NCI-H446 treated with DMSO at 0.1 percent for 48 hours (cell line): Measurements from ENCODE around the gene IP6K3.

Experiments used
- DNase-seq: peaks from one replicate; lab custom pipeline; 2025; lab: John Stamatoyannopoulos, UW

IP6K3 gene

DNA sequence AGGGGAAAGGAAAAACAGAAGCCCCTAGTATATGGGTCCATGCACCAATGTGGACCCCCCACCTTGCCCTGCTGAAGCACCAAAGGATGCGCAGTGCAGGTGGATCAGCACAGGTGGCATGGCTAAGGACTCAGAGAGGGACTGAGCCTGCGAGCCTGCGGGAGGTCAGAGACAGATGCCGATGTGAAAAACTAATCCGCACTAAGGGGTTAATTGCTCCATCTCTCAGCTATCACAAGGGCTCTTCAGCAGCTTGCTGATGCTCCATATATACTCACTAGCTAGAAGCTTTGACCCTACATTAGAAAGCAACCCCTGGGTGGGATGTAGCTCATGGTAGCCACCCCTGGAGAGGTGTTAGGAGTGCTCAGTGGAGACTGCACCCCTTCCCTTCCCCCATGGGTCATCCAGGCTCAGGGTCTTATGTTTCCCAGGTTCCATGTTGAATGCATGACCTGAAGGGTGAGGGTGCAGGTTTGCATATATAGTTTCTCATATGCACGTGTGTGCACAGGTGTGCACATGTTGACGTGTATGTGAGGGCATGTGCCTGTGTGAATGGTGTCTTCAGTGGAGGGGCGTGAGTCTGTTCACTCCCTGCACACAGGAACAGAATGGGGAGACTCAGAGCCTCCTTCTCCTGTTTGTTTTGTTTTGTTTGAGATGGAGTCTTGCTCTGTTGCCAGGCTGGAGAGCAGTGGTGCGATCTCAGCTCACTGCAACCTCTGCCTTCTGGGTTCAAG, 13.4 kb upstream of the IP6K3 start:
- DNase-seq: no peak

DNA sequence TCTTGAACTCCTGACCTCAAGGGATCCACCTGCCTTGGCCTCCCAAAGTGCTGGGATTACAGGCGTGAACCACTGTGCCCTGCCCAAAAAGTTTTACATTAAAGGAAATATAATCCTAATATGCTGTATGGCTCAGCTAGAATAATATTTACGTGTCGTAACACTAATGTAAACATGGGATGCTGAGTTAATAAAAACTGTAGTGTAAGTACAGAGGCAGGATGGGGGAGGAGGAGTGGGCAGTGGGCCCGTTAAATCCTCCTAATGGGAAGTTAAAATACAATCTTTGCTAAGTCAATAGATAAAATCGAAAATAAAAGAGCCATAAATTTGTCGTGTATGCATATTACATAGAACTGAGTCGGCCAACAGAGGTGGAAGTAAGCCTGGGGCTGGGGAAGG, 12.1 kb upstream of the IP6K3 start:
- no peak for DNase-seq

GRCh38 chr6:33757906-33758305, 11.2 kb upstream of the IP6K3 start:
- DNase-seq: no peak

GRCh38 chr6:33757113-33757512, 10.4 kb upstream of the IP6K3 start:
- no peak for DNase-seq

GRCh38 chr6:33756211-33756954, 9.7 kb upstream of the IP6K3 start:
- DNase-seq: no peak

- no peak for DNase-seq
Measured at GRCh38 chr6:33755070-33755869, 8.6 kb upstream of the IP6K3 start.

GRCh38 chr6:33754222-33754621, 7.5 kb upstream of the IP6K3 start:
- DNase-seq: no peak

- DNase-seq: no peak
Measured at GRCh38 chr6:33752646-33753015, 5.9 kb upstream of the IP6K3 start.

- DNase-seq: no peak
Measured at GRCh38 chr6:33751771-33752645, 5.3 kb upstream of the IP6K3 start.

- no peak for DNase-seq
Measured at GRCh38 chr6:33750244-33750991, 3.7 kb upstream of the IP6K3 start.

- DNase-seq: no peak
Measured at GRCh38 chr6:33749401-33749800, 2.7 kb upstream of the IP6K3 start.

DNA sequence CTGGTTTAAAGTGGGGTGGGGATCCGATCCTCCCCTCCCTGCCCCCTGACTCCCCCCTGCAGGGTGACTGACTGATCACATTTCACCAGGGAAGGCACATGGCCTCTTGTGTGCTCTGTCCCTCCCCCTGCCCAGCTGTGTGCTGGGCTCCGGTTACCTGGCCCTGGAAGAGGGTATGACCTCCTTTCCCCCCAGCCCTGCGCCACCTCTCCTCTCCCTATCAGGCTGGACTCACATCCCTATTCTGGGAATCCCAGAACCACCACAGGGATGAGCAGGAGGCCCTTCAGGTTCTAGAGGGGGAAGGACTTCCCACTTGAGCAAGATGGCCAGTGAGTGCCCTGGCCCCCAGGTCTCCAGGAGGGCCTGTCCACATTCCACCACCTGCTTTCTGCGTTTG, 2.1 kb upstream of the IP6K3 start:
- no peak for DNase-seq

GRCh38 chr6:33747823-33748222, 1.1 kb upstream of the IP6K3 start:
- DNase-seq: no peak

DNA sequence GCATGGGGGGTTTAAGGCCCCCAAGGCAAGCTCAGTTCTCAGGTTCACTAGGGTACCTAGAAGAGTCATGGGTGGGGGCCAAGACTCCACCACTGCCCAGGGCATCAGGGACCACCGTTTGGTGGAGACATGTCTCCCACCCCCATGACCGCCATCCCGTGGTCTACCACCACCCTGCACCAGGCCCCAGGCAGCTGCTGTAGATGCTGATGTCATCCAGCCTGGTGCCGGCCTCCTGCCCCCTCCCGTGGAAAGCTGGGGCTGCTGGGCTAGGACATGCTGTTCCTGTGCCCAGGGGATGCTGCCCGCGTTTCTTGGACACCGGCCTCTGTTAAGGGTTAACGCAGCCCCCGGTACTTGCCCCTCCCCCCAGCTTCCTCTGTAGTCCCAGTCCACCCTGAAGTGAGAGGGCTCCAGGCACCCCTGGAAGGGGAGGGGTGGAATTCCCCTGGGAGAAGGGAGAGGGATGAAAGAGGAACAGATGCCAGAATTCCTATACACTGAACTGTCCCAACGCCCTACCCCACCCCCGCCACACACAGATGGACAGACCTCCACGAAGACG, 587 bp downstream of the IP6K3 start:
- DNase-seq: no peak

- DNase-seq: no peak
Measured at GRCh38 chr6:33745548-33745947, 1.2 kb downstream of the IP6K3 start.

DNA sequence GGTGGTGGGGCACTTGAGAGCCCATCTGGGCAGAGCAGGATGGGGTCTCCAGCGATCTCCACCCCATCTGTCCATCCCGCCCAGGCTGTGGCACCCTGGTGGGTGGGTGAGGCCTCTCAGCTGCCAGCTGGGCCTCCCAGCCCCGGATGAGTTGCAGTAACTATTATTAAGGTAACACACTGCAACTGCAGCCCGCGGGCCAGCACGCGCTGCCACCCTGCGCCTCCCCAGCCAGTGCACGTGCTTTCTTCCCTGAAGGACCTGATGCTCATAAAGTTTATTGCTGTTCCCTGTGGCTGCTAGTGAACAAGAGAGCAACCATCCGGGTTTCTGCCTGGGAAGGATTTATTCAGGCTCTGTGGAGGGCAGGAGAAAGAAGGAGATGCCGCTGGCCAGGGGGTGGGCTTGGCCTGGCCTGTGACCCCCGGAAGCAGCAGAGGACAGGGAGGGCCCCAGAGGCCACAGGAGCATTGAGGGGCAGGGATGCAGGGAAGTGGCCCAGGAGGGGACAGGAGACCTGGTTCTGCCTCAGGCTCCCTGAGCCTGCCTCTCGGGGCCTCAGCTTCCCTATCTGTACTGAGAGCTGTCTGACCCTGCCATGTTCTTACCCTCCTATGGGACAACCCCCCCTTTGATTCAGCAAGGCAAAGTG, 1.7 kb downstream of the IP6K3 start:
- DNase-seq: no peak

DNA sequence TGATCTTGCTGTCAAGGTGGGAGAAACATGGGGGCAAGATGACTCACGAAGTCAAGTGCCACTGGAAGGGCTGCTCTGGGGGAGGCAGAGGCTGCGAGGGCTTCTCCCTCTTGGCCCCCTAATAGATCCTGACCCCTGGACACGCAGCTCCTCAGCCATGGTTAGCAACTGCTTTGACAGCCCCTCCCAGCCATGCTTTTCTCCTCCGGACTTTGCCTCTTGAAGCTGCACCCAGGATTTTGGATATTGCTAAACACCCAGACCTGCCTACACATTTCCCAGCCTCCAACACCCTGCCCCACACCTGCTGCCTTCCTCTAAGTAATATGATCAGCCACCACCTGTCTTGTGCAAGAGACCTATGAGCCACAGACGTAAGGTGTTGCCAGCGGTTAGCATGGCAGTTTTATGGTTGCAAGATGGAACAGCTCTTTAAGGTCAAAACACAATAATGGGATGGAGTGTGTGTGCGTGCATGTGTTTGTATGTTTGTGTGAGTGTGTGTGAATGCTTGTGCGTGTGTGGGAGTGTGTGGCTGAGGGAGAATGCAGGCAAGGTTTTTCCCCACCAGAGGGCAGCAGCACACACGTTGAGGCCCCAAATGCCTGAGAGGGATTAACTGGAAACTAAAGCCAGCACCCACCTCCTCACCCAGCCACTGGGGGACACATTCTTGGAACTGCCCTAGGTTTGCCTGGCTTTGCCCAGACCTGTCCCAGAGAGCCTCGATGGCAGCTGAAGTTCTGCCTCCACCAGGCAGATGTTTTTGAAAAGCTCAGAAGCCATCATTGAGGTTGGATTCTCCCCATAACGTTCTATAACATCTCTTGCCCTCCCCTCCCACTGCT, 2.5 kb downstream of the IP6K3 start:
- no peak for DNase-seq

DNA sequence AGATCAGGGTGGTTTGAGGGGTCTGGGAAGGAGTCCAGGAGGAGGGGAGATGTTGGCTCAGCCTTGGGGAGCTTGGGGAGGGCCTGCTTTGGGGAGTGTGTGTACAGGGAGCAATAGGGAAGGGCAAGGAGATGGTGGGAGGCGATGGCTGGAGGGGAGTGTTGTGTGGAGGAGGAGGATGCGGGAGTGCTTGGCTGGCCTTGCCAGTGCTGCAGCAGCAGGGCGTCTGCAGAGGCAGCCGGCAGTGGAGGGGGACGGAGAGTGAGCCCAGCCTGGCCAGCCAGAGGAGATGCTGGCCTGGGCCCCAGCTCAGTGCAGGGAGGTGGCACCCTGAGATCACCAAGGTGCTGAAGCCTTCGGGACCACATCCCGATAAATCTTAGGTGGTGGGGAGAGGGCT, 3.9 kb downstream of the IP6K3 start:
- no peak for DNase-seq

DNA sequence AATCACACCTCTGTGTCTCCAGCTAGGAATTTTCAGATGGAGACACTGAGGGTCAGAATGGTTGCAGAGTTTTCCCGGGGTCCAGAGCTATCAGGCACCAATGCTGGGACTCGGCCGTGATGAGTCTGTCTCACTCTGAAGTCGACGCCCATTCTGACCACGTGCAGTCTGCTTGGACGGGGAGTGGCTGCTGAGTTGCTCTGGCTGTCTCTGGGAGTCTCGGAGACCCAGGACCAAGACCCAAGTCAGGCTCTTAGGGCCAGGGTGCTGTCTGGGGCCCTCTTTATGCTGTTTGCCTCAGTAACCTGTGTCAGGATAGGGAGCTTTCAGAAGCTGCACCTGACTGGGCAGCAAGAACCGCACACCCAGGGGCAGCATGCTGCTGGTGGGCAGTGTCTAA, 4.6 kb downstream of the IP6K3 start:
- no peak for DNase-seq
